ENCODE data around the gene TMEM255B.
A peak's percentile ranks its signal among the peaks of the same experiment; 100 is the strongest.
"Not testable (repeated sequence)": the region's sequence is repeated elsewhere in the genome, so short reads cannot be mapped to it uniquely, and the experiment has no call there.

Gene TMEM255B

DNA sequence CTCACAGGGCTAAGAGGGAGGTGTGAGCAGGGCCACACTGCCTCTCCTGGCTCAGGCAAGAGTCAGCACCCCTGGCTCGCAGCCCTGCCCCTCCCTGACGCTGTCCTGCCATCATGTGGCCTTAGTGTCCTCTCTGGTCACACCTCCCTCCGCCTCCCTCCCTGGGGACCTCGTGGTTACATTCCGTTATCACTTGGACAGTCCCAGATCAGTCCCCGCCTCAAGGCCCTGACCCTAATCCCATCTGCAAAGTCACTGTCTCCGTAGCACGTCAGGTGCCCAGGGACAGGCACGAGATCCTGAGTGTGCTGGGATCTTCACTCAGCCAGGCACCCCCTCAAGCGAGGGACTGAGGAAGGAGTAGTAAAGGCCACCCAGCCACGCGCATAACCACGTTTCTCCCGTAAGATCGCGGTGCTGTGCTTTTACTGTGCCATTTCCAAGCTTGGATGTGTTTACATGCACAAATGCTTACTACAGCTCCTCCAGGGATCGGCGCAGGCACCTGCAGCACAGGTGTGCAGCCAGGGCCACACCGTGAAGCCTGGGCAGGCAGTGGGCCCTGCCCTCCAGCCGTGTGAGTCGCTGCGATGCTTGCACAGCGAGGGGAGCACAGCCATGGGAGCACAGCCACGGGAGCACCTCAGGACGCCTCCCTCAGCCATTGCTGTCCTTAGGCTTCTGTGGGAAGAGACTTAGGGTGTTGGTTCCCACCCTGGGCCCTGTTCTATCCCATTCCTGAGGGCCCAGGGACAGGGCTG, 10.7 kb upstream of the TMEM255B start:
- DNase-seq (ENCODE audit: low read depth, low spot score), result no peak

DNA sequence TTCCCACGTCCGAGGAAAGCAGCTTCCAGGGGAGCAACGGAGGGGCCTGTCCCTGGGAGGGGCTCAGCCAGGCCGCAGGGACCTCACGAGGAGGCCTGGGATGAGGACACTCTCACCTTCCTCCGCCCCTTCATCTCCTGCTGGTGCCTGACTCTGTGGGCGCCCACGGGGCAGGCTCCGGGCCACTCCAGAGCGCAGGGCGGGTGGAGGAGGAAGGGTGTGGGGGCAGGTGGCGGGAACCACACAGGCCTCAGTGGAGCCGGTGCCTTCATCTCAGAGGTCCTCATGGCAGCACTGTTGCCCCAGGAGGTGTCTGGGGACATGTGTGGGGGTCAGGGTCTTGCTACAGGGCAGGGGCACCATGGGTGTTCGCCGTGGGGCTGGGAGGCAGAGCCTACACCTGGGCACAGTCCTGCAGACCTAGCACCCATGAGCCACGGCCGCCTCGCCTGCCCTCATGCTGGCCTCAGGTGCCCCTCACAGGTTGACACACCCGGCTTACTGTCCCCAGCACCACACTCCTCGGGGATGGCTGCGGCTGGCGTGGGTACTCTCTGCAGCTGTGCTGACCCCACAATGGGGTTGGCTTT, 10.1 kb upstream of the TMEM255B start:
- no peak for DNase-seq (ENCODE audit: low read depth, low spot score)

DNA sequence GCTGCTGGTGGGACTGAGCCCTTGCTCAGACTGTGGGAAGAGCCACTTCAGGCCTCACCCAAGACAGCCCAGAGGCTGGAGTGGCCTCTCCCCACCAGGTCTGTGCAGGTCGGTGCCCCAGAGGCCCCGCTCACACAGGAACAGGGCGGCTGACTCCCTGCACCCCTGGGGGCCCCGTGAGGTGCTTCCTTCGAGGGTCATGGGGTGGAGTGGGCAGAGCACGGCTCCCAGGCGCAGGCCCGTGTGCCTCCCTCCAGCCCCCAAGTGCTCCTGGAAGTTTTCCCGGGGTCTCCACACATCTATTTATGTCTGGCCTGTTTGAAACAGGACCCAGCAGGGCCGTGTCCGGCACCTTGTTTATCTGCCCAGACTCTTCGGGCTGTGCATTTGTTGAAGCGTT, 9.5 kb upstream of the TMEM255B start:
- DNase-seq (ENCODE audit: low read depth, low spot score), result no peak

DNA sequence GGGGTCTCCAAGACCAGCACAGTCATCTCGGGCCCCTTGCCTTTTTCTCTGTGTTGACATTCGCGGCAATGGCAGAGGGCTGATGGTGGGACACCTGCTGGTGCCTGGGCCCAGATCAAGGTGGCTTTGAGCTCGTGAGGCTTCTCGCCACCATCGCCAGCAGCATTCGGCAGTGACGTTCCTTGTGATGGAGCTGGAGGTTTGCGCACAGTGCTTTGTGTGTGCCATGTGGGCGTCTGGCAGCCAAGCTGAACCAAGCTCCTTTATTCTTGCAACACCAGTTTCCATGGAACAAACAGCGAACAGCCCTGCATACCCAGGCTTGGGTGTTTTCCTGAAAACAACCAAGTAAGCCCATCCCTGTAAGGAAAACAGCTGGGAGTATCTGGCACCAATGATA, 9.1 kb upstream of the TMEM255B start:
- no peak for DNase-seq (ENCODE audit: low read depth, low spot score)

DNA sequence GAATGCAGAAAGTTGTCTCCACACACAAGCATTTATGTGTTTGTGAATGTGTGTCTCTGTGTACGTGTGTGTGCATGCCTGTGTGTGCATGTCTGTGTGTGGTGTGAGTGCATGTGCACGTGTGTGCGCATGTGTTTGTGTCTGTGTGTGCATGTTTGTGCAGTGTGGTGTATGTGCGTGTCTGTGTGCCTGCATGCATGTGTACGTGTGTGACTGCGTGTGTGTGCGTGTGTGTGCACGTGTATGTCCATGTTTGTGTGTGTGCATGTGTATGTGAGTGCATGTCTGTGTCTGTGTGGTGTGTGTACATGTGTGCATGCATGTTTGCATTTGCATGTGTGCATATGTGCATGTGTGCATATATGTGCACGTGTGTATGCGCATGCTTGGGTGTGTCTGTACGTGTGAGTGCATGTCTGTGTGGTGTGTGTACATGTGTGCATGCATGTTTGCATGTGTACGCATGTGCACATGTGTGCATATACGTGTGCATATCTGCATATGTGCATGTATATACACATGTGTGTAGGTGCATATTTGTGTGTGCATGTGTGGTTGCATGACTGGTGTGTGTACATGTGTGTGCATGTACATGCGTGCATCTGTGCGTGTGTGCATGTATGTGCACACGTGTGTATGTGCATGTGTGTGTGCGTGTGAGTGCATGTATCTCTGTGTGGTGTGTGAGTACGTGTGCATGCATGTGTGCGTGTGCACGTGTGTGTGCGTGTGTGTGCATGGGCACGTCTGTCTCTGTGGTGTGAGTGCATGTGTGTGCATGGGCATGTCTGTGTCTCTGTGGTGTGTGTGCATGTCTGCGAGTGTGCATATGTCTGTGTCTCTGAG, 8.2 kb upstream of the TMEM255B start:
- DNase-seq (ENCODE audit: low read depth, low spot score), result no peak

DNA sequence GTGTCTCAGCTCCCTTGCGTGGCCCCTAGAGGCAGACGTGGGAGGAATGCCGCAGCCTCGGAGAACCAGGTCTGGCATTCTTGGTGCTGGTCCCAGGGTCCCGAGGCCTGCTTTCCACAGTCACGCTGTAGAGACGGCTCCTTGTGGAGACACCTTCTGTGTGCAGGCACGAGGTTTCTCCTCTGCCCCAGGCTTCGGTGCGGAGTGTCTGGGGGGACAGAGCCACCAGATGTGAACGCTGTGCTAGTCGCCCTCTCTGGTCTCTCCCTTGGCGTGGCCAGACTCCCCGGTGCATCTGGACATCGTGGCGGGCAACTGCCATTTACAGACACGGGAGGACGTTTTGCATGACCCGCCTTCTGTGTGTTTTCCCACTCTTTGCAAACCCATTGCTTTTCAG, 7.5 kb upstream of the TMEM255B start:
- no peak for DNase-seq (ENCODE audit: low read depth, low spot score)

DNA sequence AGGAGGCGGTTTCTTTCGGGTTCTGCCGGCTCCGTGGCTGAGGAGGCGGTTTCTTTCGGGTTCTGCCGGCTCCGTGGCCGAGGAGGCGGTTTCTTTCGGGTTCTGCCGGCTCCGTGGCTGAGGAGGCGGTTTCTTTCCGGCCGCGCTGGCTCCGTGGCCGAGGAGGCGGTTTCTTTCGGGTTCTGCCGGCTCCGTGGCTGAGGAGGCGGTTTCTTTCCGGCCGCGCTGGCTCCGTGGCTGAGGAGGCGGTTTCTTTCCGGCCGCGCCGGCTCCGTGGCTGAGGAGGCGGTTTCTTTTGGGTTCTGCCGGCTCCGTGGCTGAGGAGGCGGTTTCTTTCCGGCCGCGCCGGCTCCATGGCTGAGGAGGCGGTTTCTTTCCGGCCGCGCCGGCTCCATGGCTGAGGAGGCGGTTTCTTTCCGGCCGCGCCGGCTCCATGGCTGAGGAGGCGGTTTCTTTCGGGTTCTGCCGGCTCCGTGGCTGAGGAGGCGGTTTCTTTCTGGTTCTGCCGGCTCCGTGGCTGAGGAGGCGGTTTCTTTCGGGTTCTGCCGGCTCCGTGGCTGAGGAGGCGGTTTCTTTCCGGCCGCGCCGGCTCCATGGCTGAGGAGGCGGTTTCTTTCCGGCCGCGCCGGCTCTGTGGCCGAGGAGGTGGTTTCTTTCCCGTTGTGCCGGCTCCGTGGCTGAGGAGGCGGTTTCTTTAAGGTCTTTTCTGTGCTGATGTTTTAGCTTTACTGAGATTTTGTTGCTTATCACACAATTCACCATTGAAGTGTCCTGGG, 6.6 kb upstream of the TMEM255B start:
- not testable (repeated sequence) for DNase-seq (ENCODE audit: low read depth, low spot score)

DNA sequence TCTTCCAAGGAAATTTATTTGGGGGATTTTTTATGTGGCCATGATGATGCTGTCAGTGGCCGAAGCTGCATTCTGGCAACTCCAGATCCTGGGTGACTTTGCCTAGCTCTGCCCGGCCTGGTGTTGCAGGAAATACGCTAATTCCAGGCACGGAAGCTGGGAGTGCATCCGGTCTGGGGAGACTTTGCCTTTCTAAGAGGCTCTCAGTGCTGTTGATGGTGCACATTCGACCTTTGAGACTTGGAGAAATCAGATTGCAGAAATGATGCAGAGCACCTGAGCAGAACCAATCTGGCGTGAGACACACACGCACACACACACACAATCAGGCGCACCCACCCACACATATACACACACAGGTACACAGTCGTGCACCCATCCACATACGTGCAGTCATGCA, 5.9 kb upstream of the TMEM255B start:
- no peak for DNase-seq (ENCODE audit: low read depth, low spot score)

DNA sequence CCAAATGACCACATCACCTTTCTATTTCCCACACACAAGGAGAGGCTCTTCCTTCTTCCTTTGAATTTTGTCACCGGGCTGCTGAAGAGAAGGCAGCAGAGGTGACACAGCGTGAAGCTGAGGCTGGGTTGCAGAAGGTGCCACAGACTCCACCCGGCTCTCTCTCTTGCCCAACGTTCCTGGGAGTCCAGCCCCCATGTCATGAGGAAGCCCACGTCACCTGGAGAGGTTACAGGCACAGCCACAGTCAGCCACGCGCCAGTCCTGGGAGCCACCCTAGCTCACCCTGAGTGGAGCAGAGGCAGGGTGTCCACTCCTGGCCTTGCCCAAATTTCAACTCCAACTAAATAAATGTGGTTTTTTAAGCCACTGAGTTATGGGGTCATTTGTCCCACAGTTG, 4.8 kb upstream of the TMEM255B start:
- DNase-seq (ENCODE audit: low read depth, low spot score), result no peak

DNA sequence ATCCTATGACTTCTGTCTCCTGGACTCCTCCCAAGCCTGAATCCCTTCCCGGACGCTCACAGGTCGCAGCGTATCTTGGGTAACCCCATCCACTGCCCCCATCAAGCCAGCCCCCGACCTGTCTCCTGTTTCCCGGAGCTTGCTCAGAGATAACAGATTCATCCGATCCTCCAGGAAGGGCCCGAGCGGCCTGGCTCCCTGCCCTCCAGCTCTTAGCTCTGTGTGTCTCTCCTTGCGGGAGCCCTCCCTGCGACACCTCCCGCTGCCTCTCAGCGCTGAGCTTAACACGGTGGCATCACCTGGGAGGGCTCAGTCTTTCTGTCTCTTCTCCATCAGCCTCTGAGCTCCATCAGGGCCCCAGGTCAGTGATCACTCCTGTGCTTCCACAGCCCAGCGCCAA, 4.3 kb upstream of the TMEM255B start:
- DNase-seq (ENCODE audit: low read depth, low spot score), result no peak

DNA sequence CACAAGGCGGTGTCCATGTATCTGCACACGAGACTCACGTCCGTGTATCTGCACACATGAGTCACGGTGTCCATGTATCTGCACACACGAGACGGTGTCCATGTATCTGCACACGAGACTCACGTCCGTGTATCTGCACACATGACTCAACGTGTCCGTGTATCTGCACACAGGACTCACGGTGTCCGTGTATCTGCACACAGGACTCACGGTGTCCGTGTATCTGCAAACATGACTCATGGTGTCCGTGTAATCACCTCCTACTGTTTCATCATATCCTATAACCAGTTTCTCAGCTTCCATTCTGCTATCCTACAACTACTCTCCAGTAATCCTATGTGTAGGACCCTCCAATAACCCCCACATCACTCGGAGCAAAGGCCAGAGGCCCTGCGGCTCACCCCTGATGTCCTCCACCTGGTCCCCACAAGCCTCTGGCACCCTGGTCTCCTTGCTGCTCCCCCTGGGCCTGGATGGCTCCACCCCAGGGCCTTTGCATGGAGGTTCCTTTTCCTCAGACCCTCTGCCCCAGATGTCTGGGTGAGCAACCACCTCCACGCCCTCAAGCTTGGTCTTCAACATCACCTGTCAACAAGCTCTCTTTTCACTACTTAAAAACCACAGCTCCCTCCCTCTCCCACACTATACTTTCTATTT, 2.5 kb upstream of the TMEM255B start:
- DNase-seq (ENCODE audit: low read depth, low spot score), result no peak

DNA sequence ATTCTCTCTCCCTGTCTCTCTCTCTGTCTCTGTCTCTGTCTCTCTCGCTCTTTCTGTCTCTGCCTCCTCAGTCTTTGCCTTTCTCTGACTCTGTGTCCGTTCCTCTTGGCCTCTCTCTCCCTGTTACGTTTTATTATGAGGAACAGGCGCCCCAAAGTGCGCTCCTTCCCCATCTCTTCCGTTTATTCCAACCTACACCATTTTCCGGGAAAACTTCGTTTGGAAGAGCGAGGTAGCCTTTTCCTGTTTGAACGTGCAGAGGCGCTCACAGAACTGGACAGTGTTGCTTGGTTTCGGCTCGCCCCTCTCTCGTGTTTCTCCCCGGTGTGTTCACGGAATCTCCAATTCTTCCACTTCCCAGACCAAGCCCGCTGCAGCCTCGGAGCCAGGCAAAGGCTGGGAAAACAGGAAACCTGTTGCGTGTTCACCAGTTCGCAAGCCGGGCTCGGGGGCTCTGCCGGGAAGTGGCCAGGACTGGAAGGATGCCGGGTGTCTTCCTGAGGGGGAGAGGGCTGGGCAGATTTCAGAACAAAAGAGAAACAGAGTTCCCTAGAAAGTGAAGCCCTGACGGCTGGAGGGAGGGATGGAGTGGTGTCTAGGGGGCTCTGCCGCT, 605 bp downstream of the TMEM255B start:
- DNase-seq (ENCODE audit: low read depth, low spot score), result no peak

DNA sequence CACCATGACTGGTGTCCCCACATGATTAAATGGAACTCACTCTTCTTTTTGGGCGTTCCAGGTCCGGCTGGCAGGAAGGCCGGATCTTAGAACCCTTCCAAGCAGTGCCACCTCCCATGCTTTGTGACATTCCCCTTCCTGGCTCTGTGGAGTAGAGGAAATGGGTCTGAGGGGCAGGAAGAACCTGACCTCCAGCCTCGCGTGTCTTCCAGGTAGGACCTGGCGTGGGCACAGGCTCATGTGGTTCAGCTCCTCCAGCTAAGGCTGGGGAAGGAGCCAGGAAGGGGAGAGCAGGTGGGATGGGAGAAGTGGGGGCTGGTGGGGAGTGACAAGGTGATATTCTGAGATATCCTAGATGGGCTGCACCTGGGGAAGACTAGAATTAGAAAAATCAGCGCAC, 2.1 kb downstream of the TMEM255B start:
- no peak for DNase-seq (ENCODE audit: low read depth, low spot score)

DNA sequence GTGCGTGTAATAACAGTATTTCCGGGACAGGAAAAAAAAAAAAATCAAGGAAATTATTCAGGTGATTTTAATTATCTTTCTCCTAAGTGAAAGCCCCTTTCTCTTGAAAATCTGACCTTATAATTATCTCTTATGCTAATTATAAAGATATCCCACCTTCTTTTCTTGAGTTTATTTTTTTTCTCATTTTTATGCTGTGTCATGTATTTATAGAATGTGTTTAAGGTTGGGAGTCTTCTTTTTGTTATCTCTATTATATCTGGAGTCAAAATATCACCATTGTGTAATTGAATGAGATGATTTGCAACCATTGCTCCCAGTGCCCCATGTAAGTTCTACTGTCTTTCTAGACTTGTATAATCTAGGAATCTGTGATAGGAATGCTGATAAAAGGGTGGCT, 3.0 kb downstream of the TMEM255B start:
- DNase-seq (ENCODE audit: low read depth, low spot score), result no peak

DNA sequence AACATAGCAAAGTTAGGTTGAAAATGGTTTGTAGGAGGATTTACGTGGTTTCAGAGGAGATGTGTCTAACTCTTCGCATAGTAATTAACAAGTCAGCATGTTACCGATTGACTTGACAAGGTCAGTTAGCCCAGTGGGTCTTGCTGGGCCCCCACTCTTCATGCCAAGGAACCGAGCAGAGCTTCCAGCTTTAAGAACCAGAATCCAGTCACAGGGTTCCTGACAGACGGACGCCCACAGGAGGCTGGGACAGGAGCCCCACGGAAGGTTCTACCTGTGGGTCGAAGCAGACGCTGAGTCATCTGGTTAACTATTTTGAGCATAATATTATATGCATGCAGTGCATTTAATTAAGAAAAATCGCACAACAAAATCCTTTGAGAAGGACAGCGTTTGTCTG, 3.5 kb downstream of the TMEM255B start:
- no peak for DNase-seq (ENCODE audit: low read depth, low spot score)

DNA sequence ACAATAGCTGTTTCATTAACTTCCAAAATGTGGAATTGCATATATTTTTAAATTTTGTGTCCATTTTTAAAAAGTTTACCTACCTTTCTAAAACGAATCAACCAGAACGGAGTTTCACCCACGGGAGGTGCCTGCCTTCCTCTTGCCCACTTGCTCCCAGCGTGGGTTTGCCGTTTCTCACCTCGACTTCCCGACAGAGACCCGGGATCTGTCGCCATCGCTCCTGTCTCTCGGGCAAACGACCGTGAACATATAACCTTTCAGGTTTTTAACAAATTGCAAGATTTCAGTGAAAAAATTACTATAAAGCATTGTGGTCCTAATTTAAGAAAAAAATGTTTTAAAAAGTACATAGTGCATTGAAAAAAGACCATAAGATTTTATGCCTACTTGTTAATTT, 4.2 kb downstream of the TMEM255B start:
- DNase-seq (ENCODE audit: low read depth, low spot score), result no peak

DNA sequence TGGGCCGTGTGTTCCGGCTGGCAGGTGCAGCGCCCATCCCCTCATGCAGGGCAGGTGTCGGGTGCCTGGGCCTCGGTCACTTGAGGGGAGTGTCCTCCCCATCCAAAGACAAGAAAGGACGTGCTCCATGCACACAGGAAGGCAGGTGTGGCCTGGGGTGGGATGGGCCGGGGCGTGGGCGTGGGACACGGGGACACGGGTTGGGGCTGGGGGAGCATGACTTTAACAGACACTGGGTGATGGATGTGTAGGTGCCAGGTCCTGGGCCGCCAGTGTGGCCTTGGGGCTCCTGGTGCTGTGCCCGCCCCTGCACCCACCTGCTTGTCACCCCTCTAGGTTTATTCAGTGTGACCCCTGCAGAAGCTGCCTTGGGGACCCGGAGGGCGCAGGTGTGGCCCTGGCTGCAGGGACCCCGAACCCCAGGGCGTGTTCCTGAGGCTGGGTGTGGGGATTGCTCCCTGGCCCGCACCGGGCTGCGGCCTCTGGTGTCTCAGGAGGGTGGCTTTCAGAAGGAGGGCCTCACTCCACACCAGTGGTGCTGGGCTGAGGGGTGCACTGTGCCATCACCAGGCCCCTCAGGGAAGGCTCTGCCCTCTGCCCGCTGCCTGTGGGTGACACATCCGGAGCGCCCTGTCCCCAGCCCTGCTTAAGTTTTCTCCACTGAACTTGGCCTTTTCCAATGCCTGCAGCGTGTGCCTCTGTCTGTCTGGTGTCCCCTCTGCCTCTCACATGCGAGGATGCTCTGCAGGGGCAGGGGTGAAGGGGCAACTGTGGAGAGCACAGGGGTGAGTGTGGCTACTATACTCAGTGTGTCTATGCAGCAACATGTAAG, 5.2 kb downstream of the TMEM255B start:
- DNase-seq (ENCODE audit: low read depth, low spot score), result no peak

DNA sequence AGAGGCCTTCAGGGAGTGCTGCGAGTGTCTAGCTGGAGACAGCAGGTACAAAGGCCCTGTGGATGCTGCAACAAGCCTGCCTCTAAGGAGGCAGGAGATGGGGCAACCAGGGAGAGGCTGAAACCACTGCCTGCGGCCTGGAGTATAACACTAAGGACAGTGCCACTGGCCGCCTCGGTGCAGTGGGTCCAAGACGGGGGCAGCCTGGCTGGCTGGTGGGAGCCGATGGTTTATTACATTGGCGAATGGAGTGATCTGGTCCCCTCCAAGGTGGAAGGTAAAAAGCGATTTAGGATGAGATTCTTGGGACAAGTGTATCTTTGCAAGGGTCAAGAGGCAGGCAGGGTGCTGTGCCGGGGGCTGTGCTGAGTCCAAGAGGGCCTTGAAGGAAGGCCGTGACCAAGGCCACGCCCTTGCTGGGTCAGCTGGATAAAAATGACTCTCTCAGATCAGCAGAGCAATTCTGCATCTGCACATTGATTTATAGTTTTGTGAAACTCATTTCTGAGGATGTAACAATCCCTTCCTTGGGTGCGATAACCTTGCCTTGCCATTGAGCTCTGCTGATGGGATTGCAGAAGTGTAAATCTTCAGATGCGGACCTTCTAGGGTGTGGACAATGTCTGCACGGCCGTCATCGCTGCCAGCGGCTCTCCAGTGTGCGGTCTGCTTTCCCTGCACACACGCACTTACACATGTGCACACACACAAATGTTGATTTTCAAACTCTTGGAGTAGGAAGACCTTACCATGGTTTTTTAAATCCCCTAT, 6.0 kb downstream of the TMEM255B start:
- DNase-seq (ENCODE audit: low read depth, low spot score), result no peak

DNA sequence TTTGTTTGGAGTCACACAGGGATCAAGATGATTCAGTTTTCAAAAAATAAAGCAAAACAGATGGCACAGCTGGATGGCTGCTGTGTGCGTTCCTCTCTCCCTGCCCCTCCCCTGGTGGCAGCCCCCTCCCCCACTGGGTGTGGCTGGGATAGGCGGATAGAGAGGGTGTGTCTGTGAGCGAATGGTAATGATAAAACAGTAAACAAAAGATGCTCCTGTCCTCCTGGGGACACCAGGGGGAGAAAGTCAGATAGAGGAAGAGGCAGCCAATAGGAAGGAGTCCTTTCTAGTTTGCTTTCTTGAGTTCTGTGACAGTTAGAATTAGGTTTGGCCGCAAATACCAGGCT, 6.5 kb downstream of the TMEM255B start:
- DNase-seq (ENCODE audit: low read depth, low spot score), result peak; percentile 23
